HG03354 (cell line): Measurements from ENCODE around the gene ACOX1.

Experiments
- ATAC-seq: cut with Tn5 transposase; IDR thresholded peaks from one replicate; pipeline ENCODE4 v1.9.1; 2021; ENCODE audit warnings: mild to moderate bottlenecking; ENCODE audit not compliant: unreplicated experiment, poor library complexity, severe bottlenecking

The ACOX1 gene

GRCh38 chr17:75896415-75897159 lies 82.4 kb downstream of the ACOX1 start, which contains the start of gene TRIM65:
TSS of gene TRIM65 (minus strand) at chr17:75896951. CDS start at chr17:75896937, 14 bp downstream.
- ATAC-seq: peak; percentile 70

- ATAC-seq: no peak
Observed at GRCh38 chr17:75895370-75896155, 83.4 kb downstream of the ACOX1 start.

- no peak for ATAC-seq
Observed at GRCh38 chr17:75894049-75894733, 84.8 kb downstream of the ACOX1 start.

- no peak for ATAC-seq
Observed at GRCh38 chr17:75893305-75894048, 85.5 kb downstream of the ACOX1 start.

DNA sequence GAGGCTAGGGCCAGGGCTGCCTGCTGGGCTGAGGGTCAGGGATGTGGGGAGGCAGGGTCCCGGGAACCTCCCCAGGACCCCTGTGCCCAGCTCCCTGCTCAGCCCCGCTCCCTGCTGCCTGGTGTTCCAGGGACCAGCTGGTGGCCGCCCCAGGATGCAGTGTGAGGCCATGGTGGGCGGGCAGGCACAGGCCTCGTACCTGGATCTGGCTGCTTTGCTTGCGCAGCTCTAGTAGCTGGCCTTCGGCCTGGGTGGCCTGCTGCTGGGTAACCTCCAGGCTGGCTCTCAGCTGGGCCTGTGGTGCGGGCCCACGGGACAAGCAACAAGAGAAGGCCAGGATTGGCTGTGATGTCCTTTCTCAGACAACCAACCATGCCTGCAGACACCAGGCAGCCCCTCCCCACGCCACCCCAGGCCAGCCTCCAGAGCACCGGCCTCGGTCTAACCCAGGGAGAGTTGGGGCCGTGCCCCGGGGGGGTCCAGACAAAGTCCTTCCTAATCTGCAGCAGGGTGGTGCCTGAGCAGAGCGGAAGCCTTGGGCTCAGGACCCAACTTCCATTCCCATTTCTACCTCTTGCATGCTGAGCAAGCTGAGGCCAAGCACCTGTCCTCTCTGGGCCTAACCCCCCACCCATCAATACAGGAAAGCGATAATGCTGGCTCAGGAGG lies 86.3 kb downstream of the ACOX1 start:
- no peak for ATAC-seq

DNA sequence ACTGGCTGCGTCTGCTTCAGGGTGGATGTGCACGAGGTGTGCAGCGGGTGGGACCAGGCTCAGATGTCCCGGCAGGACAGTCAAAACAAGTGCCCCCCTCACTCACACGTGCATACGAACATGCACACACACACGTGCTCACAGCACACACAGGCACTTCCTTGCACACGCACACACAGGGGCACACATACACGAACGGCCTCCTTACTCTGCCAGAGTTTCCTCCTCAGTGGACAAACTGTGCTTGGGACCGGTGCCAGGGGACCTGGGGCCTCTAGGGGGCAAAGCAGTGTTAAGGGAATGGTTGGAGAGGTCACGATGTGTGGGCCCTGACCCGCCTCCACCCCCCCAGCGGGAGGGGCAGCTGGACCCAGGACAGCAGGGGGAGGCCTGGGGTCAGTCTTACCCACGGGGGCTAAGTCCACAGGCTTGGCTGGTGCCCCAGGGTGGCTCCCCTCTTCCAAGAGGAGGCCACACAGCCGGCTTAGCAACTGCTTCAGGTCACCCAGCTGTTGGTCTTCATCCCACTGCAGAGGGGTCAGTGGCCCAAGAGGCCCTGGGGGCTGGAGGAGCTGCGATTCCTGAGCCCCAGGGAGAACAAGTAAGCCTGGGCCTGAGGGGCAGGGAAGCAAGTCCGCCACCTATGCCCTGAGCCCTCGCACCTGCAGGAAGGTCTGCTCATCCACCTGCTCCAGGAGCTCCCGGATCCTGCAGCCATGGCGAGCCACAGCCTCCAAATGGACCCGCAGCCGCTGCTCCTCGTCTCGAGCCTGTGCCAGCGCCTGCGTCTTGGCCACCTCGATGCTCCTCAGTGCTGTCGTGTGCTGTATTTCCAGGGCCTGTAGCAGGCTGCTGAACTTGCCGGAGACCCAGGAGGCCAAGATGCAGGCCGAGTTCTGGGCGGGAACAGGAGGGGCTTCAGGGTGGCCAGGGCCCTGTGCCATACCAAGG lies 87.1 kb downstream of the ACOX1 start:
- ATAC-seq: no peak
